K562 (cell line): ENCODE measurements around the gene HOXB6. TPM values are rescaled to one million over a fixed set of nuclear protein-coding genes. Genes with fewer than 3 reads are reported as not detected.

Experiments
- EP400 ChIP-seq: fragments of 450-650 bp; IDR thresholded peaks from 2 replicates; pipeline ENCODE4 v1.6.1; 2017; ENCODE audit warnings: antibody characterized with exemption, mild to moderate bottlenecking, moderate library complexity
- KAT8 ChIP-seq: fragments of 450-650 bp; IDR thresholded peaks from 2 replicates; pipeline ENCODE4 v1.6.1; 2016; ENCODE audit warnings: low read depth, mild to moderate bottlenecking
- MAFK ChIP-seq: IDR thresholded peaks from 2 replicates; pipeline ENCODE4 v1.6.1; 2011; ENCODE audit warnings: low read length, improper control_type of control experiment
- MBD1 ChIP-seq: fragments of 250-450 bp; sonication (Bioruptor Pico); IDR thresholded peaks from 2 replicates; pipeline ENCODE4 v1.8.0; 2022; ENCODE audit warnings: inconsistent platforms
- NFIX ChIP-seq: fragments of 250-450 bp; sonication (Bioruptor Pico); IDR thresholded peaks from 2 replicates; pipeline ENCODE4 v1.4.0; 2020; ENCODE audit warnings: low read depth, mild to moderate bottlenecking, moderate library complexity
- POLR2A ChIP-seq: fragments of 450-650 bp; conservative IDR thresholded peaks from 2 replicates; pipeline ENCODE4 v1.6.1; 2016
- RNF2 ChIP-seq: sonication (generic); IDR thresholded peaks from 2 replicates; pipeline ENCODE4 v1.6.1; 2016
- SMAD1 ChIP-seq: fragments of 150-350 bp; IDR thresholded peaks from 2 replicates; pipeline ENCODE4 v1.6.1; 2014; ENCODE audit warnings: low read length, low read depth; ENCODE audit not compliant: partially characterized antibody
- SNAPC5 ChIP-seq: fragments of 250-450 bp; sonication (Bioruptor Pico); IDR thresholded peaks from 2 replicates; pipeline ENCODE4 v1.8.0; 2021; ENCODE audit warnings: moderate library complexity, mild to moderate bottlenecking, inconsistent platforms
- ZBTB7A ChIP-seq: IDR thresholded peaks from 2 replicates; pipeline ENCODE4 v1.6.1; 2011; ENCODE audit warnings: low read depth, mild to moderate bottlenecking, low read length, moderate library complexity, borderline replicate concordance; ENCODE audit not compliant: control insufficient read depth
- ZNF263 ChIP-seq: sonication (generic); formaldehyde crosslinking; IDR thresholded peaks from 2 replicates; pipeline ENCODE4 v1.8.0; 2022; ENCODE audit warnings: mild to moderate bottlenecking, missing genetic modification reagents, borderline replicate concordance
- polyA plus RNA-seq, 8 experiments: library from polyadenylated mRNA; depleted of rRNA in 4 of 8; stranded (reverse) in 5 of 8; unstranded in 3 of 8; fragments of >200 nt; fragmentation: Nextera tagmentation in 2 of 8; fragmentation: Illumina TruSeq in 1 of 8; extraction: Ambion mirVana in 2 of 8; extraction: Trizol in 1 of 8; gene quantifications; 2 replicates each; pipeline versions ENCODE4 v1.2.1 to v1.2.3, GENCODE V29; 2011 to 2014; ENCODE audit warnings: inconsistent platforms in 1 of 8, missing spikeins in 1 of 8
- total RNA-seq, 7 experiments: library from RNA; depleted of rRNA in 6 of 7; stranded (reverse); fragments of >200 nt in 6 of 7; fragmentation: Illumina TruSeq in 2 of 7; extraction: Trizol in 2 of 7; gene quantifications; 2 replicates each; pipeline versions ENCODE4 v1.2.1 to v1.2.3, GENCODE V29; 2011 to 2021; ENCODE audit warnings: low replicate concordance in 1 of 7
- TF ChIP-seq, protein P1 (sequence below): sonication (generic); formaldehyde crosslinking; IDR thresholded peaks from 2 replicates; pipeline ENCODE4 v1.8.1; 2022; ENCODE audit warnings: missing genetic modification reagents
- TF ChIP-seq, protein P2 (sequence below): sonication (generic); formaldehyde crosslinking; IDR thresholded peaks from 2 replicates; pipeline ENCODE4 v1.8.0; 2022; ENCODE audit warnings: missing genetic modification reagents, mild to moderate bottlenecking, borderline replicate concordance
- TF ChIP-seq, protein P3 (sequence below): fragments of 450-650 bp; IDR thresholded peaks from 2 replicates; pipeline ENCODE4 v1.6.1; 2017; ENCODE audit warnings: antibody characterized with exemption, mild to moderate bottlenecking
- TF ChIP-seq, protein P4 (sequence below): sonication (generic); formaldehyde crosslinking; IDR thresholded peaks from 2 replicates; pipeline ENCODE4 v1.8.0; 2022; ENCODE audit warnings: mild to moderate bottlenecking, low read depth, missing genetic modification reagents

HOXB6 gene
- total and polyA plus RNA-seq, 9 of the 15 experiments (the other 6 are each of a cell fraction or from before 2014, with no cell fraction given) = 1.2 to 14.8 (median 4.9) TPM

GRCh38 chr17:48636177-48637018, 31.6 kb upstream of the HOXB6 start (continued):
- TF ChIP-seq, protein P1, sequence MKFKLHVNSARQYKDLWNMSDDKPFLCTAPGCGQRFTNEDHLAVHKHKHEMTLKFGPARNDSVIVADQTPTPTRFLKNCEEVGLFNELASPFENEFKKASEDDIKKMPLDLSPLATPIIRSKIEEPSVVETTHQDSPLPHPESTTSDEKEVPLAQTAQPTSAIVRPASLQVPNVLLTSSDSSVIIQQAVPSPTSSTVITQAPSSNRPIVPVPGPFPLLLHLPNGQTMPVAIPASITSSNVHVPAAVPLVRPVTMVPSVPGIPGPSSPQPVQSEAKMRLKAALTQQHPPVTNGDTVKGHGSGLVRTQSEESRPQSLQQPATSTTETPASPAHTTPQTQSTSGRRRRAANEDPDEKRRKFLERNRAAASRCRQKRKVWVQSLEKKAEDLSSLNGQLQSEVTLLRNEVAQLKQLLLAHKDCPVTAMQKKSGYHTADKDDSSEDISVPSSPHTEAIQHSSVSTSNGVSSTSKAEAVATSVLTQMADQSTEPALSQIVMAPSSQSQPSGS (CRISPR knock-in tag) = no peak
- TF ChIP-seq RNF2 (no peak), NFIX (CRISPR knock-in tag) (no peak), SNAPC5 (no peak), POLR2A (no peak), MAFK (no peak), EP400 (no peak; the same call in 1 of the 2 replicates), ZBTB7A (peak; percentile 82; the same call in 1 of the 2 replicates), ZNF263 (CRISPR knock-in tag) (no peak), SMAD1 (no peak), KAT8 (no peak), MBD1 (no peak)
- TF ChIP-seq, protein P2, sequence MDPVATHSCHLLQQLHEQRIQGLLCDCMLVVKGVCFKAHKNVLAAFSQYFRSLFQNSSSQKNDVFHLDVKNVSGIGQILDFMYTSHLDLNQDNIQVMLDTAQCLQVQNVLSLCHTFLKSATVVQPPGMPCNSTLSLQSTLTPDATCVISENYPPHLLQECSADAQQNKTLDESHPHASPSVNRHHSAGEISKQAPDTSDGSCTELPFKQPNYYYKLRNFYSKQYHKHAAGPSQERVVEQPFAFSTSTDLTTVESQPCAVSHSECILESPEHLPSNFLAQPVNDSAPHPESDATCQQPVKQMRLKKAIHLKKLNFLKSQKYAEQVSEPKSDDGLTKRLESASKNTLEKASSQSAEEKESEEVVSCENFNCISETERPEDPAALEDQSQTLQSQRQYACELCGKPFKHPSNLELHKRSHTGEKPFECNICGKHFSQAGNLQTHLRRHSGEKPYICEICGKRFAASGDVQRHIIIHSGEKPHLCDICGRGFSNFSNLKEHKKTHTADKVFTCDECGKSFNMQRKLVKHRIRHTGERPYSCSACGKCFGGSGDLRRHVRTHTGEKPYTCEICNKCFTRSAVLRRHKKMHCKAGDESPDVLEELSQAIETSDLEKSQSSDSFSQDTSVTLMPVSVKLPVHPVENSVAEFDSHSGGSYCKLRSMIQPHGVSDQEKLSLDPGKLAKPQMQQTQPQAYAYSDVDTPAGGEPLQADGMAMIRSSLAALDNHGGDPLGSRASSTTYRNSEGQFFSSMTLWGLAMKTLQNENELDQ (CRISPR knock-in tag) = no peak
- TF ChIP-seq, protein P3, sequence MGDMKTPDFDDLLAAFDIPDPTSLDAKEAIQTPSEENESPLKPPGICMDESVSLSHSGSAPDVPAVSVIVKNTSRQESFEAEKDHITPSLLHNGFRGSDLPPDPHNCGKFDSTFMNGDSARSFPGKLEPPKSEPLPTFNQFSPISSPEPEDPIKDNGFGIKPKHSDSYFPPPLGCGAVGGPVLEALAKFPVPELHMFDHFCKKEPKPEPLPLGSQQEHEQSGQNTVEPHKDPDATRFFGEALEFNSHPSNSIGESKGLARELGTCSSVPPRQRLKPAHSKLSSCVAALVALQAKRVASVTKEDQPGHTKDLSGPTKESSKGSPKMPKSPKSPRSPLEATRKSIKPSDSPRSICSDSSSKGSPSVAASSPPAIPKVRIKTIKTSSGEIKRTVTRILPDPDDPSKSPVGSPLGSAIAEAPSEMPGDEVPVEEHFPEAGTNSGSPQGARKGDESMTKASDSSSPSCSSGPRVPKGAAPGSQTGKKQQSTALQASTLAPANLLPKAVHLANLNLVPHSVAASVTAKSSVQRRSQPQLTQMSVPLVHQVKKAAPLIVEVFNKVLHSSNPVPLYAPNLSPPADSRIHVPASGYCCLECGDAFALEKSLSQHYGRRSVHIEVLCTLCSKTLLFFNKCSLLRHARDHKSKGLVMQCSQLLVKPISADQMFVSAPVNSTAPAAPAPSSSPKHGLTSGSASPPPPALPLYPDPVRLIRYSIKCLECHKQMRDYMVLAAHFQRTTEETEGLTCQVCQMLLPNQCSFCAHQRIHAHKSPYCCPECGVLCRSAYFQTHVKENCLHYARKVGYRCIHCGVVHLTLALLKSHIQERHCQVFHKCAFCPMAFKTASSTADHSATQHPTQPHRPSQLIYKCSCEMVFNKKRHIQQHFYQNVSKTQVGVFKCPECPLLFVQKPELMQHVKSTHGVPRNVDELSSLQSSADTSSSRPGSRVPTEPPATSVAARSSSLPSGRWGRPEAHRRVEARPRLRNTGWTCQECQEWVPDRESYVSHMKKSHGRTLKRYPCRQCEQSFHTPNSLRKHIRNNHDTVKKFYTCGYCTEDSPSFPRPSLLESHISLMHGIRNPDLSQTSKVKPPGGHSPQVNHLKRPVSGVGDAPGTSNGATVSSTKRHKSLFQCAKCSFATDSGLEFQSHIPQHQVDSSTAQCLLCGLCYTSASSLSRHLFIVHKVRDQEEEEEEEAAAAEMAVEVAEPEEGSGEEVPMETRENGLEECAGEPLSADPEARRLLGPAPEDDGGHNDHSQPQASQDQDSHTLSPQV = peak; percentile 72
- TF ChIP-seq, protein P4, sequence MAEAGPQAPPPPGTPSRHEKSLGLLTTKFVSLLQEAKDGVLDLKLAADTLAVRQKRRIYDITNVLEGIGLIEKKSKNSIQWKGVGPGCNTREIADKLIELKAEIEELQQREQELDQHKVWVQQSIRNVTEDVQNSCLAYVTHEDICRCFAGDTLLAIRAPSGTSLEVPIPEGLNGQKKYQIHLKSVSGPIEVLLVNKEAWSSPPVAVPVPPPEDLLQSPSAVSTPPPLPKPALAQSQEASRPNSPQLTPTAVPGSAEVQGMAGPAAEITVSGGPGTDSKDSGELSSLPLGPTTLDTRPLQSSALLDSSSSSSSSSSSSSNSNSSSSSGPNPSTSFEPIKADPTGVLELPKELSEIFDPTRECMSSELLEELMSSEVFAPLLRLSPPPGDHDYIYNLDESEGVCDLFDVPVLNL (CRISPR knock-in tag) = no peak
